HUES48 (cell line): ENCODE data around the gene ABCA4.

Experiments used
- H3K27ac ChIP-seq: one replicate; pipeline ENCODE4 v1.7.0; 2013; ENCODE audit warnings: low read depth, low read length, inconsistent platforms
- H3K27me3 ChIP-seq: 2 replicates; pipeline ENCODE4 v1.6.1; 2013; ENCODE audit warnings: mild to moderate bottlenecking, low read length; ENCODE audit not compliant: control insufficient read depth, insufficient read depth
- H3K36me3 ChIP-seq: 2 replicates; pipeline ENCODE4 v1.6.1; 2013; ENCODE audit warnings: low read length; ENCODE audit not compliant: control insufficient read depth, insufficient read depth
- H3K4me1 ChIP-seq: 2 replicates; pipeline ENCODE4 v1.6.1; 2013; ENCODE audit warnings: mild to moderate bottlenecking, low read length; ENCODE audit not compliant: control insufficient read depth, insufficient read depth
- H3K4me3 ChIP-seq: 2 replicates; pipeline ENCODE4 v1.5.1; 2013; ENCODE audit warnings: mild to moderate bottlenecking, low read depth, low read length
- H3K9ac ChIP-seq: 2 replicates; pipeline ENCODE4 v1.6.1; 2013; ENCODE audit warnings: mild to moderate bottlenecking, low read depth, low read length, moderate library complexity
- H3K9me3 ChIP-seq: 2 replicates; pipeline ENCODE4 v1.6.1; 2013; ENCODE audit warnings: low read length; ENCODE audit not compliant: control insufficient read depth, insufficient read depth

The ABCA4 gene

GRCh38 chr1:94104127-94104684, 16.7 kb downstream of the ABCA4 start:
- Histone ChIP-seq H3K4me3 (no peak overlapping the region), H3K9me3 (no peaks in the 10 kb centered on the region), H3K36me3 (no peaks in the 10 kb centered on the region), H3K4me1 (peaks cover 13% of the 10 kb centered on the region), H3K9ac (no peak overlapping the region), H3K27ac (no peak overlapping the region), H3K27me3 (peaks cover 5% of the 10 kb centered on the region)

GRCh38 chr1:94103608-94104007, 17.3 kb downstream of the ABCA4 start:
- no peak overlapping the region for H3K27ac ChIP-seq
- H3K9me3 ChIP-seq = no peaks in the 10 kb centered on the region
- no peak overlapping the region for H3K9ac ChIP-seq
- H3K27me3 ChIP-seq = peaks cover 5% of the 10 kb centered on the region
- no peak overlapping the region for H3K4me3 ChIP-seq
- H3K4me1 ChIP-seq = peaks cover 13% of the 10 kb centered on the region
- H3K36me3 ChIP-seq = no peaks in the 10 kb centered on the region

GRCh38 chr1:94101613-94102525, 19.1 kb downstream of the ABCA4 start:
- Histone ChIP-seq H3K4me3 (no peak overlapping the region), H3K27ac (no peak overlapping the region), H3K27me3 (peaks cover 5% of the 10 kb centered on the region), H3K9ac (no peak overlapping the region), H3K36me3 (no peaks in the 10 kb centered on the region), H3K4me1 (peaks cover 13% of the 10 kb centered on the region), H3K9me3 (no peaks in the 10 kb centered on the region)

- Histone ChIP-seq H3K9ac (no peak overlapping the region), H3K9me3 (no peaks in the 10 kb centered on the region), H3K27me3 (peaks cover under 1% of the 10 kb centered on the region; the same call in 1 of the 2 replicates), H3K27ac (no peak overlapping the region), H3K4me3 (no peak overlapping the region), H3K4me1 (peaks cover 10% of the 10 kb centered on the region), H3K36me3 (no peaks in the 10 kb centered on the region)
Observed at GRCh38 chr1:94100785-94101612, 19.9 kb downstream of the ABCA4 start.

- peaks cover 5% of the 10 kb centered on the region for H3K4me1 ChIP-seq
- no peak overlapping the region for H3K4me3 ChIP-seq
- no peak overlapping the region for H3K9ac ChIP-seq
- H3K36me3 ChIP-seq = no peaks in the 10 kb centered on the region
- no peak overlapping the region for H3K27ac ChIP-seq
- H3K9me3 ChIP-seq = no peaks in the 10 kb centered on the region
- H3K27me3 ChIP-seq = no peaks in the 10 kb centered on the region
Observed at GRCh38 chr1:94100129-94100784, 20.7 kb downstream of the ABCA4 start.

GRCh38 chr1:94099303-94099702, 21.6 kb downstream of the ABCA4 start:
- Histone ChIP-seq H3K4me3 (no peak overlapping the region), H3K36me3 (no peaks in the 10 kb centered on the region), H3K27ac (no peak overlapping the region), H3K4me1 (peaks cover 7% of the 10 kb centered on the region; the same call in 1 of the 2 replicates), H3K27me3 (no peaks in the 10 kb centered on the region), H3K9me3 (no peaks in the 10 kb centered on the region), H3K9ac (no peak overlapping the region)

GRCh38 chr1:94098585-94099111, 22.3 kb downstream of the ABCA4 start:
- Histone ChIP-seq H3K27ac (no peak overlapping the region), H3K4me3 (no peak overlapping the region), H3K36me3 (no peaks in the 10 kb centered on the region), H3K27me3 (no peaks in the 10 kb centered on the region), H3K9me3 (no peaks in the 10 kb centered on the region), H3K9ac (no peak overlapping the region), H3K4me1 (peaks cover 12% of the 10 kb centered on the region; the same call in 1 of the 2 replicates)

GRCh38 chr1:94096797-94097549, 24.0 kb downstream of the ABCA4 start:
- no peaks in the 10 kb centered on the region for H3K36me3 ChIP-seq
- no peak overlapping the region for H3K4me3 ChIP-seq
- no peaks in the 10 kb centered on the region for H3K9me3 ChIP-seq
- peaks cover 24% of the 10 kb centered on the region for H3K4me1 ChIP-seq
- H3K27ac ChIP-seq = no peak overlapping the region
- H3K27me3 ChIP-seq = no peaks in the 10 kb centered on the region
- no peak overlapping the region for H3K9ac ChIP-seq

- no peak overlapping the region for H3K9ac ChIP-seq
- peaks cover 24% of the 10 kb centered on the region for H3K4me1 ChIP-seq
- H3K27me3 ChIP-seq = no peaks in the 10 kb centered on the region
- no peak overlapping the region for H3K4me3 ChIP-seq
- no peaks in the 10 kb centered on the region for H3K9me3 ChIP-seq
- H3K27ac ChIP-seq = no peak overlapping the region
- H3K36me3 ChIP-seq = no peaks in the 10 kb centered on the region
Observed at GRCh38 chr1:94095744-94096469, 25.0 kb downstream of the ABCA4 start.
